NB4 (cell line): ENCODE results near the gene U2SURP.

ENCODE experiments used
- MYC ChIP-seq: IDR thresholded peaks from 2 replicates; pipeline ENCODE4 v1.6.1; 2011; ENCODE audit warnings: low read depth, low read length
- POLR2A ChIP-seq: IDR thresholded peaks from 2 replicates; pipeline ENCODE4 v1.6.1; 2011; ENCODE audit warnings: mild to moderate bottlenecking; ENCODE audit not compliant: insufficient read length; ENCODE audit errors: extremely low read depth
- TF ChIP-seq, protein P1 (sequence below): IDR thresholded peaks from 2 replicates; pipeline ENCODE4 v1.6.1; 2011; ENCODE audit warnings: low read depth, low read length
- TF ChIP-seq, protein P2 (sequence below): IDR thresholded peaks from one replicate; pipeline ENCODE4 v1.5.1; 2012; ENCODE audit warnings: low read depth, low read length

DNA sequence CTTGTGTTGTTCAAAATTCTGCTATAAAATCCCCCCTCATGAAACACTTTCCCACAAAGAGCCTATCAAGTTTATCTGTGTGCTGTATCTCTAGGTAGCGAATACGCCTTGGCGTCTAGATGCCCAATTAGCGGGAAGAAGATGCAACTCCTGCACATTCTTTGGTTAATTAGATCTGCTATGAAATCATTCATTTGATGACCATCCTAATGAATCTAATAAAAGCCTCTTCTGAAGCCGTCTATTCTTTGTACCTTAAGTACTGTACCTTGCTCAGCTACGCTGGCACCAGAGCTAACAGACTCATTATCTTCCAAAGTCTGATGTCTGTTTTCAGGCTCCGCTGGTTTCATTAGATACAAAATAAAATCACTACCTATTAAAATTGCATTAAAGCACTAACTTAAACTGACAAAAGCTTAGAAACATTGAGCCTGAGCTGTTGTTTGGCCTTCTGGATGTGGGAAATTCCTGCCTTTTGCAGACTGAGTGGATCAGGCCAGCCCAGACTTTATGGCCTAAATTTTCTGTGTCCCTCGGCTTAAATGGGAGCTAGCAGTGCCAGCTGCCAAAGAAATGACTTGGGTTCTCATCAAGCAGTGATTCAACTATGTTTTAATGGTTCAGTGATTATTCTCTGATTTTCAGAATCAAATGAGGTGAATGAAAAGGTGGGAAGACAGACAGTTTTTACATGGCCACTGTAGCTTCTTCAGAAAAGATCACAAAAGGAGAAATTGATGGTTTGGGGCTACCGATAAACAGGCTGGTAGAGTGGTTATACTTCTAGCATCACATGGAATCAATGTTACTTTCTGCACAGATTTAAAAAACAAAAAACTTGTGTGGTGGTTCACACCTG, 89.8 kb downstream of the U2SURP start:
- no peak for TF ChIP-seq POLR2A
- TF ChIP-seq, protein P1, sequence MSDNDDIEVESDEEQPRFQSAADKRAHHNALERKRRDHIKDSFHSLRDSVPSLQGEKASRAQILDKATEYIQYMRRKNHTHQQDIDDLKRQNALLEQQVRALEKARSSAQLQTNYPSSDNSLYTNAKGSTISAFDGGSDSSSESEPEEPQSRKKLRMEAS: no peak
- TF ChIP-seq, protein P2, sequence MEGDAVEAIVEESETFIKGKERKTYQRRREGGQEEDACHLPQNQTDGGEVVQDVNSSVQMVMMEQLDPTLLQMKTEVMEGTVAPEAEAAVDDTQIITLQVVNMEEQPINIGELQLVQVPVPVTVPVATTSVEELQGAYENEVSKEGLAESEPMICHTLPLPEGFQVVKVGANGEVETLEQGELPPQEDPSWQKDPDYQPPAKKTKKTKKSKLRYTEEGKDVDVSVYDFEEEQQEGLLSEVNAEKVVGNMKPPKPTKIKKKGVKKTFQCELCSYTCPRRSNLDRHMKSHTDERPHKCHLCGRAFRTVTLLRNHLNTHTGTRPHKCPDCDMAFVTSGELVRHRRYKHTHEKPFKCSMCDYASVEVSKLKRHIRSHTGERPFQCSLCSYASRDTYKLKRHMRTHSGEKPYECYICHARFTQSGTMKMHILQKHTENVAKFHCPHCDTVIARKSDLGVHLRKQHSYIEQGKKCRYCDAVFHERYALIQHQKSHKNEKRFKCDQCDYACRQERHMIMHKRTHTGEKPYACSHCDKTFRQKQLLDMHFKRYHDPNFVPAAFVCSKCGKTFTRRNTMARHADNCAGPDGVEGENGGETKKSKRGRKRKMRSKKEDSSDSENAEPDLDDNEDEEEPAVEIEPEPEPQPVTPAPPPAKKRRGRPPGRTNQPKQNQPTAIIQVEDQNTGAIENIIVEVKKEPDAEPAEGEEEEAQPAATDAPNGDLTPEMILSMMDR: no peak
- no peak for TF ChIP-seq MYC
